ENCODE results near the gene GGA3.

- TF ChIP-seq POLR2AphosphoS5 (IDR thresholded peaks at IDR 0.05; ENCODE audit: low read depth, low read length) (no peak), CTCF (IDR thresholded peaks at IDR 0.05 in 2 of 3, conservative IDR thresholded peaks at IDR 0.05 in 1 of 3; ENCODE audit: borderline replicate concordance in 1 of 3, insufficient read depth in 1 of 3, low read depth in 2 of 3, low read length in 2 of 3) (no peak), POLR2A (IDR thresholded peaks at IDR 0.05; ENCODE audit: borderline replicate concordance, extremely low read depth, insufficient read depth, insufficient read length) (no peak), MAX (IDR thresholded peaks at IDR 0.05) (no peak), ATF3 (IDR thresholded peaks at IDR 0.05) (no peak), EZH2phosphoT487 (IDR thresholded peaks at IDR 0.05; ENCODE audit: borderline replicate concordance) (no peak), EZH2 (IDR thresholded peaks at IDR 0.05) (no peak), YY1 (IDR thresholded peaks at IDR 0.05; ENCODE audit: extremely low read depth, insufficient replicate concordance, low read depth, low read length) (no peak)
Observed at GRCh38 chr17:75287221-75287620, 25.8 kb upstream of the GGA3 start.
